ENCODE data around the gene ANKMY2. TPM values are rescaled to one million over a fixed set of nuclear protein-coding genes. Genes with fewer than 3 reads are reported as not detected.

Gene ANKMY2
- total RNA-seq, 3 donors from 2014 or later = 19.5 to 25.8 (median 22.8) TPM

- Histone ChIP-seq H3K4me3 (no peak overlapping the region), H3K4me1 (ENCODE audit: low read depth) (no peaks in the 10 kb centered on the region), H3K36me3 (ENCODE audit: low read depth) (no peaks in the 10 kb centered on the region), H3K9me3 (no peaks in the 10 kb centered on the region)
- DNase-seq (no peak), ATAC-seq (no peak)
- TF ChIP-seq CTCF (IDR thresholded peaks at IDR 0.05) = no peak
- intact Hi-C loops (cut with DNase I, micrococcal nuclease) = loop anchor here (5.0 to 10.0 kb wide), 2 partner anchors 487 to 489 kb away; no protein-coding TSS in a partner anchor
Observed at GRCh38 chr7:16564023-16564380, 81.6 kb downstream of the ANKMY2 start.

GRCh38 chr7:16563281-16564022 lies 82.1 kb downstream of the ANKMY2 start:
- intact Hi-C loops (cut with DNase I, micrococcal nuclease) = loop anchor here (5.0 to 10.0 kb wide), 2 partner anchors 486 to 489 kb away; no protein-coding TSS in a partner anchor
- no peak for TF ChIP-seq CTCF (IDR thresholded peaks at IDR 0.05)
- ATAC-seq = no peak
- H3K36me3 ChIP-seq (ENCODE audit: low read depth) = no peaks in the 10 kb centered on the region
- DNase-seq = no peak
- no peak overlapping the region for H3K4me3 ChIP-seq
- H3K4me1 ChIP-seq (ENCODE audit: low read depth) = no peaks in the 10 kb centered on the region
- H3K9me3 ChIP-seq = no peaks in the 10 kb centered on the region

DNA sequence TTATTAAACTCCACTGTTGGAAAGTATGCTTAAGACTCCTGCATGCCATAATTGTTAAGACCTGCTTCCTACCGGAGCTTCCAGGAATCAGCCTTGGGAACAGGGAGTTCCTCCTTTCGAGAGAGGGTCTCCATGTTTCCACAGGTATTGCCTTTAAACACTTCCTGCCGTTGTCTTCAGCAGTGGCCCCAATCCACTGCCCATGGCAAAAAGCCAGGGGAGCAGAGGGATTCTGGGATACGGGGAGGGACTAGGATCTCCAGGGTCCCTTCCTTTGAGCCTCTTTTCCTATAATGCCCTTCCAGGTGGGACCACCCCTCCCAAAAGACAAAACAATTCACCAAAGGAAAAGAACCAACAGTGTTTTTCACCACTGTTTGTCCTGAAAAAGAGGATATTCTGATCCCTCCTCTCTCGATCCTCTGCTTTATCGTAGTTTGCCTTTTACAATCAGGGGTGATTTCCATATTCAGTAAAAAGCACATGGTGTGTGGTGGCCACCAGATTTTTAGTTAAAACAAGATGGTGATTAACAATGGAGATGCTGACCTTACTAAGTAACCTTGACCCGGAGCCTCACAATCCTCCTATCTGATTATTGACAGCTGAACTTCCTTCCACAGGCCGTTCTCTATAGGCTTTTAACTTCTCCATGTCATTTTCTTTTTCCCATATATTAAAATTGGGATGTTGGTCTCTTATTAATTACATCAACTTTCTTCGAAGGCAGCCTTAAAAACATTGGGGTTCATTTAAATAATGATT lies 82.9 kb downstream of the ANKMY2 start:
- intact Hi-C loops (cut with DNase I, micrococcal nuclease) = loop anchor here (5.0 to 10.0 kb wide), 2 partner anchors 485 to 488 kb away; no protein-coding TSS in a partner anchor
- H3K4me1 ChIP-seq (ENCODE audit: low read depth) = no peaks in the 10 kb centered on the region
- H3K9me3 ChIP-seq = no peaks in the 10 kb centered on the region
- no peaks in the 10 kb centered on the region for H3K36me3 ChIP-seq (ENCODE audit: low read depth)
- no peak for TF ChIP-seq CTCF (IDR thresholded peaks at IDR 0.05)
- ATAC-seq (no peak), DNase-seq (no peak)
- H3K4me3 ChIP-seq = no peak overlapping the region

GRCh38 chr7:16561943-16562342 lies 83.6 kb downstream of the ANKMY2 start:
- no peak for TF ChIP-seq CTCF (IDR thresholded peaks at IDR 0.05)
- H3K4me3 ChIP-seq = no peak overlapping the region
- DNase-seq = no peak
- H3K36me3 ChIP-seq (ENCODE audit: low read depth) = no peaks in the 10 kb centered on the region
- ATAC-seq = no peak
- H3K9me3 ChIP-seq = no peaks in the 10 kb centered on the region
- no peaks in the 10 kb centered on the region for H3K4me1 ChIP-seq (ENCODE audit: low read depth)
- intact Hi-C loops (cut with DNase I, micrococcal nuclease) = loop anchor here (5.0 to 10.0 kb wide), 2 partner anchors 485 to 487 kb away; no protein-coding TSS in a partner anchor

DNA sequence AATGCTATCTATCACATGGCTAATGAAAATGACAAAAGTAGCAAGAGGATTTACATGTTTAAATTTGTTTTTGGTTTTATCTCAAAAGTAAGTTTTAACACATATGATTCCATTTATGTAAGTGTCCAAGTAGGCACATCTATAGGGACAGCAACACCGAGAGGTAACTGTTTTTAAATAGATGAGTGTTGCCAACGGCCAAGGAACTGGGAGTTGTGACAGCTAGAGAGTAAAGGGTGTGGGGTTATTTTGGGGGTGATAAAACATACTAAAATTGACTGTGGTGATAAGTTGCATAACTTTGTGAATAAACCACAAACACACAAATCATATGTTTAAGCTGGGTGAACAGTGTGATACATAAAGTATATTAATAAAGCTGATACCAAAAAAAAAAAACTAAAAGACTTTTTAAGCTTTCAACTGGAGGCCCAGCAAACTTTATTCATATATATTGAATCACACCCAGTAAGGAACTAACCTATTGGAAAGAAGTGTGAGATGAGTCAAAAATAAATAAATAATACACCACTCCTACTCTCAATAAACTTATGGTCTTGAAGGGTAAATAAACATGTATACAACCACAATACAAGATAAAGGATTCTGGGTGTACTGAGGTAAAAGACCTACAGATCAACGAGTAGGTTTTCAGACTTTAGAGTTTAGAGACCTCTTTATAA lies 85.9 kb downstream of the ANKMY2 start:
- Histone ChIP-seq H3K36me3 (ENCODE audit: low read depth) (no peaks in the 10 kb centered on the region), H3K4me3 (no peak overlapping the region), H3K9me3 (no peaks in the 10 kb centered on the region), H3K4me1 (ENCODE audit: low read depth) (no peaks in the 10 kb centered on the region)
- ATAC-seq (no peak), DNase-seq (no peak)
- intact Hi-C loops (cut with DNase I, micrococcal nuclease) = loop anchor here (5.0 to 10.0 kb wide), 2 partner anchors 482 to 485 kb away; no protein-coding TSS in a partner anchor
- no peak for TF ChIP-seq CTCF (IDR thresholded peaks at IDR 0.05)
